HG02870 (cell line): Measurements from ENCODE around the gene PARP14.
"Not testable (repeated sequence)": the region's sequence is repeated elsewhere in the genome, so short reads cannot be mapped to it uniquely, and the experiment has no call there.

Experiments
- ATAC-seq: cut with Tn5 transposase; IDR thresholded peaks from one replicate; pipeline ENCODE4 v1.9.1; 2021; ENCODE audit warnings: mild to moderate bottlenecking, moderate library complexity; ENCODE audit not compliant: unreplicated experiment

Gene PARP14

GRCh38 chr3:122680475-122681283 lies at the start of gene PARP14:
TSS of gene PARP14 (plus strand) at chr3:122680839. CDS start at chr3:122680884, 45 bp downstream.
- peak; percentile 37 for ATAC-seq

GRCh38 chr3:122635789-122636188 lies 44.9 kb upstream of the PARP14 start:
- ATAC-seq: no peak

GRCh38 chr3:122636697-122637096 lies 43.9 kb upstream of the PARP14 start:
- ATAC-seq: no peak

GRCh38 chr3:122640437-122640999 lies 40.1 kb upstream of the PARP14 start:
- no peak for ATAC-seq

- ATAC-seq: peak; percentile 76
Measured at GRCh38 chr3:122642935-122643334, 37.7 kb upstream of the PARP14 start.

GRCh38 chr3:122646146-122646988 lies 34.3 kb upstream of the PARP14 start:
- no peak for ATAC-seq

GRCh38 chr3:122651233-122651907 lies 29.3 kb upstream of the PARP14 start:
- not testable (repeated sequence) for ATAC-seq

- not testable (repeated sequence) for ATAC-seq
Measured at GRCh38 chr3:122651962-122652361, 28.7 kb upstream of the PARP14 start.

GRCh38 chr3:122658336-122658735 lies 22.3 kb upstream of the PARP14 start:
- ATAC-seq: not testable (repeated sequence)

- no peak for ATAC-seq
Measured at GRCh38 chr3:122660297-122660974, 20.2 kb upstream of the PARP14 start.

GRCh38 chr3:122661633-122662032 lies 19.0 kb upstream of the PARP14 start:
- ATAC-seq: no peak

- ATAC-seq: no peak
Measured at GRCh38 chr3:122662505-122662904, 18.1 kb upstream of the PARP14 start.

- ATAC-seq: no peak
Measured at GRCh38 chr3:122665226-122665786, 15.3 kb upstream of the PARP14 start.

- no peak for ATAC-seq
Measured at GRCh38 chr3:122665881-122666280, 14.8 kb upstream of the PARP14 start.

- peak; percentile 83 for ATAC-seq
Measured at GRCh38 chr3:122668930-122669730, 11.5 kb upstream of the PARP14 start.

- ATAC-seq: no peak
Measured at GRCh38 chr3:122671553-122671952, 9.1 kb upstream of the PARP14 start.

GRCh38 chr3:122674339-122674738 lies 6.3 kb upstream of the PARP14 start:
- ATAC-seq: no peak

- no peak for ATAC-seq
Measured at GRCh38 chr3:122676759-122677158, 3.9 kb upstream of the PARP14 start.

GRCh38 chr3:122677216-122677615 lies 3.4 kb upstream of the PARP14 start:
- no peak for ATAC-seq
